HUES6 (cell line): ENCODE results near the gene CRY1.
"Not testable (repeated sequence)": the region's sequence is repeated elsewhere in the genome, so short reads cannot be mapped to it uniquely, and the experiment has no call there.

Source experiments
- H3K27ac ChIP-seq: 2 replicates; pipeline ENCODE4 v1.7.0; 2013; ENCODE audit warnings: low read depth, mild to moderate bottlenecking, low read length, inconsistent platforms
- H3K27me3 ChIP-seq: 2 replicates; pipeline ENCODE4 v1.6.1; 2013; ENCODE audit warnings: low read length; ENCODE audit not compliant: control insufficient read depth, insufficient read depth
- H3K36me3 ChIP-seq: 2 replicates; pipeline ENCODE4 v1.6.1; 2013; ENCODE audit warnings: low read length; ENCODE audit not compliant: control insufficient read depth, insufficient read depth
- H3K4me1 ChIP-seq: 2 replicates; pipeline ENCODE4 v1.6.1; 2013; ENCODE audit warnings: low read length; ENCODE audit not compliant: control insufficient read depth, insufficient read depth
- H3K4me3 ChIP-seq: 2 replicates; pipeline ENCODE4 v1.5.1; 2013; ENCODE audit warnings: low read depth, low read length
- H3K9ac ChIP-seq: one replicate; pipeline ENCODE4 v1.6.1; 2013; ENCODE audit warnings: mild to moderate bottlenecking, low read length
- H3K9me3 ChIP-seq: 2 replicates; pipeline ENCODE4 v1.6.1; 2013; ENCODE audit warnings: low read depth, low read length; ENCODE audit not compliant: control insufficient read depth, insufficient read depth

The CRY1 gene

GRCh38 chr12:107091989-107092641 is 1.2 kb downstream of the CRY1 start:
- H3K9me3 ChIP-seq: peaks cover 18% of the 10 kb centered on the region
- H3K9ac ChIP-seq: peak overlapping the region; percentile 92
- no peaks in the 10 kb centered on the region for H3K27me3 ChIP-seq
- peaks cover 3% of the 10 kb centered on the region for H3K4me1 ChIP-seq
- H3K27ac ChIP-seq: peak overlapping the region; percentile 5; the same call in 1 of the 2 replicates
- H3K4me3 ChIP-seq: peak overlapping the region; percentile 96
- H3K36me3 ChIP-seq: peaks cover 2% of the 10 kb centered on the region; the same call in 1 of the 2 replicates

- no peaks in the 10 kb centered on the region for H3K27me3 ChIP-seq
- peaks cover 5% of the 10 kb centered on the region; the same call in 1 of the 2 replicates for H3K36me3 ChIP-seq
- H3K9ac ChIP-seq: peak overlapping the region; percentile 33
- peak overlapping the region; percentile 96 for H3K4me3 ChIP-seq
- H3K9me3 ChIP-seq: peaks cover 16% of the 10 kb centered on the region
- H3K27ac ChIP-seq: no peak overlapping the region
- H3K4me1 ChIP-seq: peaks cover 3% of the 10 kb centered on the region
Measured at GRCh38 chr12:107091381-107091780, 2.0 kb downstream of the CRY1 start.

DNA sequence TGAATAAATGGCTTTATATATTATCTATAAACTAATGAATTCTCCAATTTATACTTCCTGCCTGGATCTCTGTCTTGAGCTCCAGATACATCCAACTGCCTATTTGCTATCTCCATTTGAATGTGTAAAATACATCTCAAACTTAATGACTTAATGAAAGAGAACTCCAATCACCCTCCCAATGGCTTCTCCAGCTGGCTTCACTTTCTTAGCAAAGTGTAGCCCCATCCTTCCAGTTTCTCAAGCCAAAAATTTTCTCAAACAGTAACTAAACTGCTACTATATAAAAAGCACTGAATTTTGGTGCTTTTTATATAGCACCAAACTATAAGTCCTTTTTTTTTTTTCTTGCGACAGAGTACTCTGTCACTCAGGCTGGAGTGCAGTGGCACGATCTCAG is 2.6 kb downstream of the CRY1 start:
- Histone ChIP-seq H3K9me3 (peaks cover 18% of the 10 kb centered on the region), H3K27ac (no peak overlapping the region)

DNA sequence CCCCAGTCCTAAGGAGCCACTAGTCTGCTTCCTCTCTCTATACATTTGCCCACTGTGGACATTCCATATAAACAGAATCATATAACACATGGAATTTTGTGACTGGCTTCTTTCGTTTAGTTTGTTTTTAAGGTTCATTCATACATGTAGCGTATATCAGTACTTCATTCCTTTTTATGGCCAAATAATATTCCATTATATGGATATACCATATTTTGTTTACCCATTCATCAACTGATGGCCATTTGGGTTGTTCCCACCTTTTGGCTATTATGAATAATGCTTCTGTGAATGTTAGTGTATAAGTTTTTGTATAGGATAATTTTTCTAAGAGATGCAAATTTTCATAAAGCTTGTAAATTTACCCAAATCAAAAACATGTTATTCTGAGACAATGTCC is 4.4 kb downstream of the CRY1 start:
- no peak overlapping the region for H3K9ac ChIP-seq
- H3K9me3 ChIP-seq: peaks cover 15% of the 10 kb centered on the region
- H3K4me1 ChIP-seq: no peaks in the 10 kb centered on the region; the same call in 1 of the 2 replicates
- no peak overlapping the region for H3K27ac ChIP-seq
- no peaks in the 10 kb centered on the region for H3K27me3 ChIP-seq
- H3K4me3 ChIP-seq: no peak overlapping the region
- peaks cover 8% of the 10 kb centered on the region; the same call in 1 of the 2 replicates for H3K36me3 ChIP-seq

More for the DNA sequence above, 2.6 kb downstream of the CRY1 start:
- Histone ChIP-seq H3K4me3 (no peak overlapping the region), H3K4me1 (peaks cover 3% of the 10 kb centered on the region), H3K27me3 (no peaks in the 10 kb centered on the region), H3K9ac (no peak overlapping the region), H3K36me3 (peaks cover 8% of the 10 kb centered on the region; the same call in 1 of the 2 replicates)

- H3K4me3 ChIP-seq: no peak overlapping the region
- no peaks in the 10 kb centered on the region for H3K27me3 ChIP-seq
Measured at GRCh38 chr12:107086314-107086713, 7.0 kb downstream of the CRY1 start.

GRCh38 chr12:107081778-107082177 is 11.6 kb downstream of the CRY1 start:
- H3K9me3 ChIP-seq: peaks cover 7% of the 10 kb centered on the region
- H3K9ac ChIP-seq: no peak overlapping the region
- no peak overlapping the region for H3K4me3 ChIP-seq
- H3K27me3 ChIP-seq: no peaks in the 10 kb centered on the region
- peaks cover 10% of the 10 kb centered on the region; the same call in 1 of the 2 replicates for H3K4me1 ChIP-seq
- H3K36me3 ChIP-seq: 0 out of 2 replicates have a peak, but pooled peaks cover 4% of the 10 kb centered on the region
- H3K27ac ChIP-seq: no peak overlapping the region

More at GRCh38 chr12:107086314-107086713, 7.0 kb downstream of the CRY1 start:
- Histone ChIP-seq H3K27ac (no peak overlapping the region), H3K36me3 (peaks cover 8% of the 10 kb centered on the region; the same call in 1 of the 2 replicates), H3K9ac (no peak overlapping the region), H3K4me1 (no peaks in the 10 kb centered on the region; the same call in 1 of the 2 replicates), H3K9me3 (peaks cover 15% of the 10 kb centered on the region)

- no peak overlapping the region for H3K4me3 ChIP-seq
- no peaks in the 10 kb centered on the region for H3K27me3 ChIP-seq
- H3K9me3 ChIP-seq: no peaks in the 10 kb centered on the region; the same call in 1 of the 2 replicates
- no peak overlapping the region for H3K27ac ChIP-seq
- no peak overlapping the region for H3K9ac ChIP-seq
- no peaks in the 10 kb centered on the region for H3K36me3 ChIP-seq
- peaks cover 12% of the 10 kb centered on the region; the same call in 1 of the 2 replicates for H3K4me1 ChIP-seq
Measured at GRCh38 chr12:107080299-107080698, 13.1 kb downstream of the CRY1 start.

DNA sequence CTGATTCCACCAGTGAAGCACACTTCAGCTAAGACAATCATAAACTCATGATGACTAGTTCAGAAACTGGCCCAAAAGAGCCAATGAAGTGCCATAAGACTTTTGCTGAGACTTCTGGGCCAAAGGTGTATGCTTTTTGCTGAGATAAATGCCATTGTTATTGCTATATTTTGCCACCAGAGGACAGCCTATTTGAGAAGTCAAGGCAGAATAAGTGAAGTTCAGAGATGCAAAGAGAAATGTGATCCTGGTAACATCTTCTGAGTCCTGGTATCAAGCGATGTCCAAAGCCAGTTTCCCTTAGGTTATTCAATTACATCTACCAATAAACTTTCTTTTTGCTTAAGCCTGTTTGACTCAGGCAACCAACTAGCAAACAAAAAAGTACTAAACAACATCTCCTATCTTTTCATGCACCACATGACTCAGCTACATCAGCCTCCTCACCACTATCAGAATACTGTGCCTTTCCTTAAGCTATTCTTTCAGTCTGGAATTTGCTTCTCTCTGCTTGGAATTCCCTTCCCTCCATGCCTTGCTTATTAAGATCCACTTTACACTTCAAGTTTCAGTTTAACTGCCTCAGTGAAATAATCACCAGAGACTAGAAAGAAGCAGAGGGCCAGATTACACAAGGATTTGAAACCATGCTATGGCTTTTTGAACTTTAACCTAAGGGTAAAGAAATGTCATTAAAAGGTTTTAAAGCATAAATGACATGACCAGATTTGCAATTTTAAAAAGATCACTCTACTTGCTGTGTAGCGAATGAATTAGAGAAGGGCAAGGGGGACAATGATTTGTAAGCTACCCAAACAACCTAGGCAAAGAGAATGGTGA is 14.0 kb downstream of the CRY1 start:
- peaks cover 12% of the 10 kb centered on the region; the same call in 1 of the 2 replicates for H3K4me1 ChIP-seq

GRCh38 chr12:107073266-107073665 is 20.1 kb downstream of the CRY1 start:
- H3K9ac ChIP-seq, H3K27me3 ChIP-seq, H3K36me3 ChIP-seq, H3K27ac ChIP-seq, H3K4me1 ChIP-seq, H3K4me3 ChIP-seq, H3K9me3 ChIP-seq: not testable (repeated sequence)

More for the DNA sequence above, 14.0 kb downstream of the CRY1 start:
- H3K9me3 ChIP-seq: no peaks in the 10 kb centered on the region; the same call in 1 of the 2 replicates
- H3K9ac ChIP-seq: no peak overlapping the region
- no peak overlapping the region for H3K4me3 ChIP-seq
- no peaks in the 10 kb centered on the region for H3K36me3 ChIP-seq
- no peaks in the 10 kb centered on the region for H3K27me3 ChIP-seq
- H3K27ac ChIP-seq: no peak overlapping the region

DNA sequence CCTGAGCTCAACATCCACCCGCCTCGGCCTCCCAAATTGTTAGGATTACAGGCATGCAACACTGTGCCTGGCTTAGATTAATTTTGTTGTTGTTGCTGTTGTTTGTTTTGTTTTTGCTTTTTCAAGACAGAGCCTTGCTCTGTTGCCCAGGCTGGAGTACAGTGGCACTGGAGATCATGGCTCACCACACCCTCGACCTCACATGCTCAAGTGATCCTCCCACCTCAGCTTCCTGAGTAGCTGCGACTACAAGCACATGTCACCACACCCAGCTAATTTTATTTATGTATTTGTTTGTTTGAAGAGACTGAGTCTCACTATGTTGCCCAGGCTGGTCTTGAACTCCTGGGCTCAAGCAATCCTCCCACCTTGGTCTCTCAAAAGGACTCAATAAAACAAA is 26.7 kb downstream of the CRY1 start:
- Histone ChIP-seq H3K27me3 (no peaks in the 10 kb centered on the region), H3K9ac (no peak overlapping the region), H3K27ac (no peak overlapping the region), H3K9me3 (no peaks in the 10 kb centered on the region), H3K4me1 (no peaks in the 10 kb centered on the region), H3K36me3 (no peaks in the 10 kb centered on the region), H3K4me3 (no peak overlapping the region)

- H3K4me1 ChIP-seq: no peaks in the 10 kb centered on the region
- H3K4me3 ChIP-seq: no peak overlapping the region
- H3K36me3 ChIP-seq: no peaks in the 10 kb centered on the region
- H3K27ac ChIP-seq: no peak overlapping the region
- H3K9me3 ChIP-seq: no peaks in the 10 kb centered on the region
- no peaks in the 10 kb centered on the region for H3K27me3 ChIP-seq
- no peak overlapping the region for H3K9ac ChIP-seq
Measured at GRCh38 chr12:107064687-107065086, 28.7 kb downstream of the CRY1 start.
